22Rv1 (cell line): Measurements from ENCODE around the gene PFN3.

ENCODE experiments used
- CTCF ChIP-seq: fragments of 450-650 bp; IDR thresholded peaks from 2 replicates; pipeline ENCODE4 v1.5.1; 2017; ENCODE audit warnings: mild to moderate bottlenecking
- ZFX ChIP-seq: fragments of 450-650 bp; IDR thresholded peaks from 2 replicates; pipeline ENCODE4 v1.6.1; 2017; ENCODE audit warnings: antibody characterized with exemption, borderline replicate concordance

GRCh38 chr5:177449140-177450061 is 48.9 kb upstream of the PFN3 start:
- TF ChIP-seq CTCF (no peak), ZFX (no peak)
